ENCODE data around the gene ARHGEF4. TPM values are rescaled to one million over a fixed set of nuclear protein-coding genes. Genes with fewer than 3 reads are reported as not detected.

Gene ARHGEF4
- total RNA-seq, 1 donor from 2014 or later, result 74.8 TPM

DNA sequence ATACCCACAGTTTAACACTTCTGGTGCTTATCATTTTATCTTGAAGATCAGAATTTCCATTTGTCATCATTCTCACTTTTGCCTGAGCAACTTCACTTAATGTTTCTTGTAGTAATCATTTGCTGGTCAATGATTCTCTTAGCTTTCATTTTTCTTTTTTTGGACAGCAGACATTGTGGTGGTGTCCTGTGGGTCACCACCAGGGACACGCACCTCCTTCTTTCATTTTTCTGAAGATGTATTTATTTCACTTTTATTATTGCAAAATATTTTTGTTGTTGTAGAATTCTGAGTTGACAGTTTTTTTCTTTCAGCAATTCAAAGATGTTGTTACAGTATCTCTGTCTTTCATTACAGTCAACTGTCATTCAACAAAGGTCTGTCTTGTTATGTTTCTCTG, 172.3 kb downstream of the ARHGEF4 start:
- H3K36me3 ChIP-seq (ENCODE audit: control insufficient read depth, insufficient read depth, low read length), result peaks cover 3% of the 10 kb centered on the region
- no peak for FAIRE-seq
- no peak for DNase-seq (ENCODE audit: low read depth)
- H3K27me3 ChIP-seq (ENCODE audit: control insufficient read depth, insufficient read depth, low read length), result no peaks in the 10 kb centered on the region
- TF ChIP-seq, protein P1, sequence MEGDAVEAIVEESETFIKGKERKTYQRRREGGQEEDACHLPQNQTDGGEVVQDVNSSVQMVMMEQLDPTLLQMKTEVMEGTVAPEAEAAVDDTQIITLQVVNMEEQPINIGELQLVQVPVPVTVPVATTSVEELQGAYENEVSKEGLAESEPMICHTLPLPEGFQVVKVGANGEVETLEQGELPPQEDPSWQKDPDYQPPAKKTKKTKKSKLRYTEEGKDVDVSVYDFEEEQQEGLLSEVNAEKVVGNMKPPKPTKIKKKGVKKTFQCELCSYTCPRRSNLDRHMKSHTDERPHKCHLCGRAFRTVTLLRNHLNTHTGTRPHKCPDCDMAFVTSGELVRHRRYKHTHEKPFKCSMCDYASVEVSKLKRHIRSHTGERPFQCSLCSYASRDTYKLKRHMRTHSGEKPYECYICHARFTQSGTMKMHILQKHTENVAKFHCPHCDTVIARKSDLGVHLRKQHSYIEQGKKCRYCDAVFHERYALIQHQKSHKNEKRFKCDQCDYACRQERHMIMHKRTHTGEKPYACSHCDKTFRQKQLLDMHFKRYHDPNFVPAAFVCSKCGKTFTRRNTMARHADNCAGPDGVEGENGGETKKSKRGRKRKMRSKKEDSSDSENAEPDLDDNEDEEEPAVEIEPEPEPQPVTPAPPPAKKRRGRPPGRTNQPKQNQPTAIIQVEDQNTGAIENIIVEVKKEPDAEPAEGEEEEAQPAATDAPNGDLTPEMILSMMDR (IDR thresholded peaks at IDR 0.05; ENCODE audit: insufficient read depth, low read length, severe bottlenecking), result no peak
- no peak overlapping the region for H3K4me3 ChIP-seq (ENCODE audit: low read depth, low read length)

- DNase-seq (ENCODE audit: low read depth) (no peak), FAIRE-seq (no peak)
- Histone ChIP-seq H3K36me3 (ENCODE audit: control insufficient read depth, insufficient read depth, low read length) (peaks cover 2% of the 10 kb centered on the region), H3K4me3 (ENCODE audit: low read depth, low read length) (no peak overlapping the region), H3K27me3 (ENCODE audit: control insufficient read depth, insufficient read depth, low read length) (no peaks in the 10 kb centered on the region)
- TF ChIP-seq, protein P1 (IDR thresholded peaks at IDR 0.05; ENCODE audit: insufficient read depth, low read length, severe bottlenecking), result no peak
Measured at GRCh38 chr2:131009713-131010475, 173.2 kb downstream of the ARHGEF4 start.

GRCh38 chr2:131010566-131010965, 173.9 kb downstream of the ARHGEF4 start:
- TF ChIP-seq, protein P1 (IDR thresholded peaks at IDR 0.05; ENCODE audit: insufficient read depth, low read length, severe bottlenecking), result no peak
- FAIRE-seq, result no peak
- no peaks in the 10 kb centered on the region for H3K36me3 ChIP-seq (ENCODE audit: control insufficient read depth, insufficient read depth, low read length)
- no peaks in the 10 kb centered on the region for H3K27me3 ChIP-seq (ENCODE audit: control insufficient read depth, insufficient read depth, low read length)
- no peak for DNase-seq (ENCODE audit: low read depth)
- H3K4me3 ChIP-seq (ENCODE audit: low read depth, low read length), result no peak overlapping the region

- no peak overlapping the region for H3K4me3 ChIP-seq (ENCODE audit: low read depth, low read length)
- FAIRE-seq, result no peak
- H3K36me3 ChIP-seq (ENCODE audit: control insufficient read depth, insufficient read depth, low read length), result no peaks in the 10 kb centered on the region
- no peak for DNase-seq (ENCODE audit: low read depth)
- TF ChIP-seq, protein P1 (IDR thresholded peaks at IDR 0.05; ENCODE audit: insufficient read depth, low read length, severe bottlenecking), result no peak
- H3K27me3 ChIP-seq (ENCODE audit: control insufficient read depth, insufficient read depth, low read length), result no peaks in the 10 kb centered on the region
Measured at GRCh38 chr2:131011486-131011885, 174.8 kb downstream of the ARHGEF4 start.

GRCh38 chr2:131014141-131014540, 177.4 kb downstream of the ARHGEF4 start:
- Histone ChIP-seq H3K4me3 (ENCODE audit: low read depth, low read length) (no peak overlapping the region), H3K27me3 (ENCODE audit: control insufficient read depth, insufficient read depth, low read length) (no peaks in the 10 kb centered on the region), H3K36me3 (ENCODE audit: control insufficient read depth, insufficient read depth, low read length) (no peaks in the 10 kb centered on the region)
- no peak for FAIRE-seq
- peak; percentile 93 for DNase-seq (ENCODE audit: low read depth)
- TF ChIP-seq, protein P1 (IDR thresholded peaks at IDR 0.05; ENCODE audit: insufficient read depth, low read length, severe bottlenecking), result no peak

DNA sequence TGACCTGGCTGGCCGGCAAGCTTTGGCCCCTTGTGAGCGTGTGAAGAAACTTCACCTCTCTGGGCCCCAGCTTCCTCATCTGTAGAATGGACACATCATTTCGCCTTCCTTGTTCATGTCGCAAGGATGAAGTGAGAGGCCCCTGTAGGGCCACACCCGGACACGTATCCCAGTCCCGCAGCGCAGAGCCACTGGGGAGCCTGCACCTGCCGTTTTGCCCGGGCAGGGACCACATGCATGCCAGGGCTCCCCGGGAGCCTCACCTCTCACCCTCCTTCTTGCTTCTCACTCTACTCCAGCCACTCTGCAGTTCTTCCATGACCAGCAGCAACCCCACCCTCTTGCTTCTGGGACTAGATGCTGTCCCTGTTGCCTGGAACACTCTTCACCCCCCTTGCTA, 179.1 kb downstream of the ARHGEF4 start:
- no peaks in the 10 kb centered on the region for H3K27me3 ChIP-seq (ENCODE audit: control insufficient read depth, insufficient read depth, low read length)
- TF ChIP-seq, protein P1 (IDR thresholded peaks at IDR 0.05; ENCODE audit: insufficient read depth, low read length, severe bottlenecking), result no peak
- DNase-seq (ENCODE audit: low read depth) (no peak), FAIRE-seq (no peak)
- H3K4me3 ChIP-seq (ENCODE audit: low read depth, low read length), result no peak overlapping the region
- no peaks in the 10 kb centered on the region for H3K36me3 ChIP-seq (ENCODE audit: control insufficient read depth, insufficient read depth, low read length)
